ENCODE measurements around the gene MED15.

MED15 gene

GRCh38 chr22:20635227-20635591 is 127.8 kb downstream of the MED15 start:
- no peak overlapping the region for H3K4me2 ChIP-seq (ENCODE audit: low read length)
- no peaks in the 10 kb centered on the region for H4K20me1 ChIP-seq (ENCODE audit: control insufficient read depth, insufficient read depth, low read depth, low read length)
- H3K27ac ChIP-seq (ENCODE audit: low read depth, low read length) = no peak overlapping the region
- peaks cover 19% of the 10 kb centered on the region; the same call in 1 of the 2 replicates for H3K27me3 ChIP-seq (ENCODE audit: control insufficient read depth, low read length)
- no peaks in the 10 kb centered on the region for H3K4me1 ChIP-seq (ENCODE audit: control insufficient read depth, low read length)
- no peak overlapping the region for H3K4me3 ChIP-seq (ENCODE audit: low read length)
- no peaks in the 10 kb centered on the region for H3K79me2 ChIP-seq (ENCODE audit: control insufficient read depth, low read length)
- no peaks in the 10 kb centered on the region for H3F3A ChIP-seq (ENCODE audit: control insufficient read depth, insufficient read depth)
- no peak for TF ChIP-seq CTCF (IDR thresholded peaks at IDR 0.05; ENCODE audit: low read depth, low read length, poor library complexity, severe bottlenecking)
- no peak for TF ChIP-seq EZH2phosphoT487 (IDR thresholded peaks at IDR 0.05; ENCODE audit: borderline replicate concordance, low read length)
- no peaks in the 10 kb centered on the region for H3K9me2 ChIP-seq (replicated peaks; ENCODE audit: control insufficient read depth, low read length)
- 0 out of 2 replicates have a peak, but pooled peaks cover 2% of the 10 kb centered on the region for H3K9me3 ChIP-seq (ENCODE audit: control insufficient read depth, insufficient read depth, low read length)
- H3K36me3 ChIP-seq (ENCODE audit: control insufficient read depth, low read length) = no peaks in the 10 kb centered on the region

GRCh38 chr22:20636075-20636812 is 128.8 kb downstream of the MED15 start:
- no peaks in the 10 kb centered on the region for H3F3A ChIP-seq (ENCODE audit: control insufficient read depth, insufficient read depth)
- H3K9me3 ChIP-seq (ENCODE audit: control insufficient read depth, insufficient read depth, low read length) = 0 out of 2 replicates have a peak, but pooled peaks cover 2% of the 10 kb centered on the region
- no peak for TF ChIP-seq EZH2phosphoT487 (IDR thresholded peaks at IDR 0.05; ENCODE audit: borderline replicate concordance, low read length)
- no peak for TF ChIP-seq CTCF (IDR thresholded peaks at IDR 0.05; ENCODE audit: low read depth, low read length, poor library complexity, severe bottlenecking)
- no peak overlapping the region for H3K27ac ChIP-seq (ENCODE audit: low read depth, low read length)
- H3K4me1 ChIP-seq (ENCODE audit: control insufficient read depth, low read length) = no peaks in the 10 kb centered on the region
- no peak overlapping the region for H3K4me3 ChIP-seq (ENCODE audit: low read length)
- H3K79me2 ChIP-seq (ENCODE audit: control insufficient read depth, low read length) = no peaks in the 10 kb centered on the region
- peaks cover 19% of the 10 kb centered on the region; the same call in 1 of the 2 replicates for H3K27me3 ChIP-seq (ENCODE audit: control insufficient read depth, low read length)
- H3K4me2 ChIP-seq (ENCODE audit: low read length) = no peak overlapping the region
- H4K20me1 ChIP-seq (ENCODE audit: control insufficient read depth, insufficient read depth, low read depth, low read length) = no peaks in the 10 kb centered on the region
- no peaks in the 10 kb centered on the region for H3K9me2 ChIP-seq (replicated peaks; ENCODE audit: control insufficient read depth, low read length)
- H3K36me3 ChIP-seq (ENCODE audit: control insufficient read depth, low read length) = no peaks in the 10 kb centered on the region

- Histone ChIP-seq H3K4me2 (ENCODE audit: low read length) (no peak overlapping the region), H3K27me3 (ENCODE audit: control insufficient read depth, low read length) (peaks cover 17% of the 10 kb centered on the region; the same call in 1 of the 2 replicates), H3K27ac (ENCODE audit: low read depth, low read length) (no peak overlapping the region), H3K4me3 (ENCODE audit: low read length) (no peak overlapping the region), H3K4me1 (ENCODE audit: control insufficient read depth, low read length) (no peaks in the 10 kb centered on the region), H3F3A (ENCODE audit: control insufficient read depth, insufficient read depth) (no peaks in the 10 kb centered on the region), H3K79me2 (ENCODE audit: control insufficient read depth, low read length) (no peaks in the 10 kb centered on the region), H4K20me1 (ENCODE audit: control insufficient read depth, insufficient read depth, low read depth, low read length) (no peaks in the 10 kb centered on the region), H3K36me3 (ENCODE audit: control insufficient read depth, low read length) (no peaks in the 10 kb centered on the region), H3K9me2 (replicated peaks; ENCODE audit: control insufficient read depth, low read length) (no peaks in the 10 kb centered on the region), H3K9me3 (ENCODE audit: control insufficient read depth, insufficient read depth, low read length) (0 out of 2 replicates have a peak, but pooled peaks cover 2% of the 10 kb centered on the region)
- TF ChIP-seq EZH2phosphoT487 (IDR thresholded peaks at IDR 0.05; ENCODE audit: borderline replicate concordance, low read length) = no peak
- TF ChIP-seq CTCF (IDR thresholded peaks at IDR 0.05; ENCODE audit: low read depth, low read length, poor library complexity, severe bottlenecking) = no peak
Measured at GRCh38 chr22:20636945-20637344, 129.5 kb downstream of the MED15 start.
